ENCODE measurements around the gene LIN7A. TPM values are rescaled to one million over a fixed set of nuclear protein-coding genes. Genes with fewer than 3 reads are reported as not detected.

The LIN7A gene
- total and polyA plus RNA-seq, 4 donors, result 6.0 to 20.6 (median 9.1) TPM

- no peak for TF ChIP-seq MAX (IDR thresholded peaks at IDR 0.05)
Measured at GRCh38 chr12:80936642-80937390, 918 bp downstream of the LIN7A start (continued).

GRCh38 chr12:80936353-80936641 is 1.4 kb downstream of the LIN7A start:
- Histone ChIP-seq H3K4me1 (ENCODE audit: control insufficient read depth in 4 of 4, insufficient read depth in 4 of 4, low read length in 3 of 4) (peaks cover 5 to 27% (median 19%) of the 10 kb centered on the region in 4 donors), H3K27ac (ENCODE audit: low read depth in 1 of 2, low read length in 2 of 2) (peak overlapping the region; percentile 97 to 99), H3K36me3 (ENCODE audit: control insufficient read depth in 4 of 4, insufficient read depth in 3 of 4, low read depth in 1 of 4, low read length in 3 of 4) (no peaks in the 10 kb centered on the region), H3K27me3 (ENCODE audit: control insufficient read depth in 4 of 4, insufficient read depth in 4 of 4, low read length in 3 of 4) (no peaks in the 10 kb centered on the region), H3K9me3 (ENCODE audit: control insufficient read depth in 4 of 4, low read length in 3 of 4) (no peaks in the 10 kb centered on the region), H3K9ac (ENCODE audit: low read depth in 1 of 2, low read length in 2 of 2) (peak overlapping the region; percentile 82 to 93), H3K4me3 (ENCODE audit: low read depth in 1 of 3, low read length in 3 of 3) (peak overlapping the region; percentile 82 to 94 (median 93))
- WGBS, result 2% methylated on average over 11 of the region's 11 CpGs
- no peak for TF ChIP-seq FOXA2 (IDR thresholded peaks at IDR 0.05)
- peak; percentile 97 for TF ChIP-seq YY1 (IDR thresholded peaks at IDR 0.05)
- no peak for DNase-seq (ENCODE audit: low spot score)

GRCh38 chr12:80935111-80935510 is 2.6 kb downstream of the LIN7A start:
- Histone ChIP-seq H3K4me1 (ENCODE audit: control insufficient read depth in 4 of 4, insufficient read depth in 4 of 4, low read length in 3 of 4) (peaks cover 5 to 27% (median 19%) of the 10 kb centered on the region in 4 donors), H3K27me3 (ENCODE audit: control insufficient read depth in 4 of 4, insufficient read depth in 4 of 4, low read length in 3 of 4) (no peaks in the 10 kb centered on the region), H3K9ac (ENCODE audit: low read depth in 1 of 2, low read length in 2 of 2) (no peak overlapping the region), H3K27ac (ENCODE audit: low read depth in 1 of 2, low read length in 2 of 2) (no peak overlapping the region), H3K36me3 (ENCODE audit: control insufficient read depth in 4 of 4, insufficient read depth in 3 of 4, low read depth in 1 of 4, low read length in 3 of 4) (no peaks in the 10 kb centered on the region), H3K4me3 (ENCODE audit: low read depth in 1 of 3, low read length in 3 of 3) (no peak overlapping the region), H3K9me3 (ENCODE audit: control insufficient read depth in 4 of 4, low read length in 3 of 4) (no peaks in the 10 kb centered on the region)
- no peak for TF ChIP-seq EGR1 (IDR thresholded peaks at IDR 0.05; ENCODE audit: low read depth in 2 of 2)
- no peak for TF ChIP-seq MAX (IDR thresholded peaks at IDR 0.05)
- no peak for TF ChIP-seq ZBTB33 (IDR thresholded peaks at IDR 0.05)
- no peak for TF ChIP-seq REST (IDR thresholded peaks at IDR 0.05)
- no peak for TF ChIP-seq YY1 (IDR thresholded peaks at IDR 0.05)
- DNase-seq (ENCODE audit: low spot score), result no peak
- 89% methylated on average over 2 of the region's 2 CpGs for WGBS

GRCh38 chr12:80925983-80926382 is 11.8 kb downstream of the LIN7A start:
- Histone ChIP-seq H3K27me3 (ENCODE audit: control insufficient read depth in 4 of 4, insufficient read depth in 4 of 4, low read length in 3 of 4) (no peaks in the 10 kb centered on the region), H3K9ac (ENCODE audit: low read depth in 1 of 2, low read length in 2 of 2) (no peak overlapping the region), H3K27ac (ENCODE audit: low read depth in 1 of 2, low read length in 2 of 2) (peak overlapping the region; percentile 0 to 1), H3K4me3 (ENCODE audit: low read depth in 1 of 3, low read length in 3 of 3) (peak overlapping the region in 2 of 3 donors; percentile 15 to 35), H3K36me3 (ENCODE audit: control insufficient read depth in 4 of 4, insufficient read depth in 3 of 4, low read depth in 1 of 4, low read length in 3 of 4) (no peaks in the 10 kb centered on the region), H3K9me3 (ENCODE audit: control insufficient read depth in 4 of 4, low read length in 3 of 4) (no peaks in the 10 kb centered on the region), H3K4me1 (ENCODE audit: control insufficient read depth in 4 of 4, insufficient read depth in 4 of 4, low read length in 3 of 4) (peaks cover 5 to 37% (median 15%) of the 10 kb centered on the region in 4 donors)
- 24% methylated on average over 1 of the region's 1 CpG for WGBS
- DNase-seq (ENCODE audit: low spot score), result no peak
- TF ChIP-seq GABPA (IDR thresholded peaks at IDR 0.05 in 1 of 2, conservative IDR thresholded peaks at IDR 0.05 in 1 of 2) (no peak), REST (IDR thresholded peaks at IDR 0.05) (peak; percentile 68), FOXA1 (IDR thresholded peaks at IDR 0.05) (peak; percentile 66), ATF3 (IDR thresholded peaks at IDR 0.05) (no peak), TAF1 (conservative IDR thresholded peaks at IDR 0.05) (no peak), HNF4A (conservative IDR thresholded peaks at IDR 0.05) (peak; percentile 87 to 89), EGR1 (IDR thresholded peaks at IDR 0.05; ENCODE audit: low read depth in 2 of 2) (no peak), ZBTB33 (IDR thresholded peaks at IDR 0.05) (peak; percentile 48)
